Measurements from ENCODE around the gene USP36. TPM values are rescaled to one million over a fixed set of nuclear protein-coding genes. Genes with fewer than 3 reads are reported as not detected.

USP36 gene
- total RNA-seq, 4 donors from 2014 or later, result 38.3 to 60.7 (median 51.1) TPM

DNA sequence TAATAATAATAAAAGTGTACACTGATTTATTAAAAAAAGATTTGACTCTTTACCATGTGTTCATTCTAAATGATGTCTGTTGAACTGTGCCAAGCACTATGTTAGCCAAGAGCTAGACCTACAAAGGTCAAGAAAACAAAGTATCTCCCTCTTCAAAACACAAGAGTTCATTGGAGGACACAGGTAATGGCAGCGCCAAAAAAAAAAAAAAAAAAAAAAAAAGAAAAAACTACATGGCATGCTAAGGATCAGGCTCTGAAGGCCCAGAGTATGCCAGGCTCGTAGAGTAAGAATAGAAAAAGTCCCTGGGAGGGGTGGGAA, 93.7 kb downstream of the USP36 start:
- no peak for TF ChIP-seq CTCF (IDR thresholded peaks at IDR 0.05; ENCODE audit: low read depth)

- TF ChIP-seq CTCF (IDR thresholded peaks at IDR 0.05; ENCODE audit: low read depth), result no peak
Observed at GRCh38 chr17:78746263-78746948, 94.2 kb downstream of the USP36 start.

Other genes with a start within 250 kb of the USP36 start
- gene CYTH1, start 58.5 kb downstream of the USP36 start, total RNA-seq, result 10 to 100 TPM; 54.0 to 86.5 (median 71.1) TPM
- 1 to 10 TPM; 5.4 to 7.3 (median 6.4) TPM for gene CEP295NL, start 62.4 kb upstream of the USP36 start, total RNA-seq
- gene TIMP2, start 84.6 kb upstream of the USP36 start, total RNA-seq, result 100 to 1,000 TPM; 123 to 267 (median 233) TPM
- gene LGALS3BP, start 139.1 kb upstream of the USP36 start, total RNA-seq, result 100 to 1,000 TPM; 237 to 556 (median 448) TPM
- 10 to 100 TPM; 13.9 to 22.9 (median 18.2) TPM for gene CANT1, start 168.9 kb upstream of the USP36 start, total RNA-seq
- gene C1QTNF1, start 183.4 kb upstream of the USP36 start, total RNA-seq, result 100 to 1,000 TPM; 198 to 469 (median 294) TPM
- gene ENGASE, start 234.0 kb upstream of the USP36 start, total RNA-seq, result 10 to 100 TPM; 21.6 to 60.7 (median 31.7) TPM

Measured in subcutaneous adipose tissue (tissue), 4 donors.